SHP77 (cell line): ENCODE measurements around the gene PAM.

Experiments used
- DNase-seq, 2 experiments: peaks; one replicate each; lab custom pipeline; 2025; lab: John Stamatoyannopoulos, UW

Gene PAM

DNA sequence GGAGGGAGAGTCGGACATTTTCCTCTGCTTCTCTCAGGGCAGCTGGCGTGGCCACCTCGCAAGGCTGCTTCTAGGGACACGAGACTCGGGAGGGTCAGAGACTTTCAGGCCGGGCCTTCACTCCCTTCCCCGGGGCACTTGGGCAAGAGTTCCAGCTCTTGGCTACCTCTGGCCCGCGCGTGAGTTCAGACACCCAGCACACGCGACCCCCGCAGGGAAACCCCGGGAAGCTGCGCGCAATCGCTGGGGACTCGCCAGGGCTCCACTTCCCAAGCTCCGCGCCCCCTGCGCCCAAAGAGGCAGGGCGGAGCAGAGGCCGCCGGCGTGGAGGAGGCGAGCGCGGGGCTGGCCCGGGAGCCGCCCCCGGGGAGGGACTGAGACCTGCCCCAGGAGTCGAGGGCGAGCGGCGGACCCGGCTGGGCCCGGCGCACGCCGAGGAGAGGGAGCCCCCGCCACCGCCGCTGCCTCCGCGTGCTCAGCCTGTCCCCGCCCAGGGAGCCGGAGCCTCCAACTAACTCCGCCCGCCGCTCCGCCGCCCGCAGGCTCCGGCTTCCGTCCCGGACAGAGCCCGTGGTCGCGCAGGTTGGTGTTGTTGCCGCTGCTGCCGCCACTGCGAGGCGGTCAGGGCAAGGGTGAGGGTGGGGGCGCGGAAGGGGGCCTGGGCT is at the start of gene PAM:
TSS of gene PAM (plus strand) at position 539 of the 665 bp plus-strand sequence. CDS start 110,891 bp downstream, outside the sequence.
- peak; percentile 68 to 78 for DNase-seq

DNA sequence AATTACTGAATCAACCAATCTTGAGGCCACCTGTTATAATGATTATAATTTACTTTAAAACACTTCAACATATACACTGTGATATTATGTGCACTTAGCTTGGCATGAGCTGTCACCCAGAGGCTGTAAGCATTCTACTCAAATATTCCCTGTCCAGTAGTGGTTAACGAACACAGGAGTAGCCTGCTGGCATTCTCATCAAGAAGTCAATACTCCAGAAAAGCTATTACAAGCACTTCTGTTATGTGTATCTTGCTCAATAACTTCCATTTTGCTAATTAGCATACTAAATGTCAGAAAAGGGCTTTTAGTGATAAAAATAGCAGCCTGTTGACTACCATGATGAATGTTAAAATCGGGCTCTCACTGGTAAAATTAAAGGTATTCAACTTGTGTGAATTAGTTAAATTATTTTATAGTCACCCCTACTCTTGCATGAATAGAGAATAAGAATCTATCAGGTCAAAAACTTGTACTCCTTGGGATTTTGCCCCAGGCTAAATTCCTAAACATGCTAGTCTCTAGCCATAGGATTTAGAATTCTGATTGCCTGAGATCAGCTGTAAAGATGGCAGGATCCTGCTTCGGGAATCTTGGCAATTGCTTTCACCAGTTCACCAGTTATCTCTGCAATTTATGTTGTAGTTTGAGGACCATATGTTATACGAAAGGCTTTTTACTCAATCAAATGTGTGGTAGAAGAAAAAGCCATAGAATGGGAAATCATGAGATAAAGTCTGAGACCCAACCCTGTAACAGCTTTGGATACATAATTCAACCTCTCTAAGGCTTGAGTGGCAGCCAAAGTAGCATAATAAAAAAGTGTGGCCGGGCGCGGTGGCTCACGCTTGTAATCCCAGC is 43.4 kb upstream of the PAM start:
- DNase-seq, result no peak

DNA sequence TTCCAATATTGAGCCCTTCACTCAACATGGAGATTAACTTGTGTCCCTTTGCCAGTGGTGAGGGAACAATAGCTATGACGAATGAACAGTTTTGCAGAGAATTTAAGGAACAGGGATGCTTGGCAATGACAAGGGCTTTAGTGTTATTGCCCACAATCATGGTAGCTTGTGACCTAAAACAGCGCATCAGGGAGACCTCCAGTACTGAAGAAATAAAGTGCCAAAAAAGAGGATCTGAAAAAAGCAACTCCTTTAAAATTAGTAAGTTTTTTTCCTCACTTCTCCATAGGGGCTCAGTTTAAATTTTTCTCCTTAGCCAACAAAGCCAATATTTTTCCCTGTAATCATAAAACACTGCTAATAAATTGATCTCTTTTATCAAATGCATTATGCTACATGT is 41.8 kb upstream of the PAM start:
- DNase-seq, result no peak

DNA sequence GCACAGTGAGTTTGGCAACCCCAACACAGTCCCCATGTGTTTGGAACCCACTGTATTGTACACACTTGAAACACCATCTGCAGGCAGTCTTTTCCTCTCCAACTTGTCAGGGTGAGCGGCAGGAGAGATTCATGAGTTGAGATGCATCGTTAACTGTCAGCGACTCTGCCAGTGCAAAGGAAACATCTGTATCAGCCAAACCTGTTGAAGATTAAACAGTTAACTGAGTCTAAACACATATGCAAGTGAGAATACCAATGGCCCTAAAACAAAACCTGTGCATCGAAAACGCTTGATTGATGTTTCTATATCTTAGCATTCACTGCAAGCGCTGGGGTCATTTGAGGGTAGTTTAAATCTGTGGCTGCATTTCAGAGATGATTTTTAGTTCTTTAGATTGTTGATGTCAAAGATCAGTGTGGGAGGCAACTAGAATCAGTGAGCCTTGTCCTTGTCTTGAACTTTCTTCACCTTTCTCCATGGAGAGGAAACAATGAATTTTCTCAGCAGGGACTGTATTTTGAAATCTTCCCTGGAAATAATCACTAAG is 41.3 kb upstream of the PAM start:
- peak; percentile 55 to 69 for DNase-seq

DNA sequence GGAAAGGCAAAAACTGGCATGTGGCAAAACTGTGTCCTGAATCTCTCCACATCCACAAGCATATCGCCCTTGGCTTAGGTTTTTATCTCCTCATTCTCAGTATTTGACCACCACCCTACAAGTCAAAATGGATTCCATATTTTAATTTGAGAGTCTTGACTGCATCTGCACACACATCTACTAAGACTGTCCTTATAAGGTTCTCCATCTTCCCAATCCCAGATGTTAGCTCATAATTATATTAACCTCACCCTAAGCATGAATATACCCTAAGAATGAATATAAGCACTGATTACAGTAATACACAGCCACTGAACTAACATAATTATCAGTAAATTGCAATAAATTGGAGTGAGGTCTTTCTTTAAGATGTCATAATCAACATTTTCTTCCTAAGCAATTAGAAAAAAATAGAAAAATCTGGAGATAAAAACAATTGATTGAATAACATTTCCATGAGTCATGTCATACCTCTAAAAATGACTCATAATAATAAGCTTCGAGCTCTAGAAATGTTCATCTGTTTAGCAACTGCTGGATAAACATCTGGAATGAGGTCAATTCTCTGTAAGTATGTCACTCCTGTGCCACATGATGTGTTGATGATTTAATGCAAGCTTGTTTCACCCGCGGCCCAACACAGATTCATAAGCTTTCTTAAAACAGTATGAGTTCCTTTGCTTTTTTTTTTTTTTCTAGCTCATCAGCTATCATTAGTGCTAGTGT is 39.9 kb upstream of the PAM start:
- DNase-seq, result no peak

DNA sequence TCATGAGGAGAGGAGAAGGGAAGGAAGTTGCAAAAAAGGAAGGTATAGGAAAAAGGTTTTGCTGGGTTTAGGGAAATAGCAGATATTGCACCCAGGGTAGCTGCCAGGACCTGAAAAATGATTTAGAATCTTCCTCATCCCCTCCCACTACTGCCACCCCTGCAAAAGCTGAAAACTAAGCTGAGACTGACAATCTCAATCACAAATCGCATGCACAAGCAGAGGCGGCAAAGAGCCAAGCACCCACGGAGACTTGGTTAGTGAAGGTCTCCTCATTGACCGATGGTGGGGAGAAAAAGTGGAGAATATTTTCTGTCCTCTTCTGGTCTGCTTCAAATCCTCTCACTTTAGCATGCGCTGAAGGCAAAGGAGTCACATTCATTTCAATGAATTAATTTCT is 39.1 kb upstream of the PAM start:
- DNase-seq, result no peak

DNA sequence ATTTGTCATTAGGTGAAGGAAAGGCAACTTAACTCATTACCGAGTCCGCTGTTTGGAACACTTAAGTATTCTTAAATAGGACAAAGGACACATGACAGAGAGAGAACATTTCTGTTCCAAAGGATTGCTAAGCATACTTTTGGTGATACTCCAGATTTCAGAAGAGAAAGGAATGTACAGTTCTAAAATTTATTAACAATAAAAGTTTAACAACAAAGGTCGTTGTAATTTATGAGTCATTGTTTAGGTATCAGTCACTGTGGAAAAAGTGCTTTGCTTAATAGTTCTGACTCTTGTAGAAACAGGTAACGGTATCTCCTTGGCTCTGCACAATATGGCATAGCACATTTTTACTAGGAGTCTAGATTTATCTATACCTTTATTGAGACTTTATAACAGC is 36.3 kb upstream of the PAM start:
- no peak for DNase-seq

DNA sequence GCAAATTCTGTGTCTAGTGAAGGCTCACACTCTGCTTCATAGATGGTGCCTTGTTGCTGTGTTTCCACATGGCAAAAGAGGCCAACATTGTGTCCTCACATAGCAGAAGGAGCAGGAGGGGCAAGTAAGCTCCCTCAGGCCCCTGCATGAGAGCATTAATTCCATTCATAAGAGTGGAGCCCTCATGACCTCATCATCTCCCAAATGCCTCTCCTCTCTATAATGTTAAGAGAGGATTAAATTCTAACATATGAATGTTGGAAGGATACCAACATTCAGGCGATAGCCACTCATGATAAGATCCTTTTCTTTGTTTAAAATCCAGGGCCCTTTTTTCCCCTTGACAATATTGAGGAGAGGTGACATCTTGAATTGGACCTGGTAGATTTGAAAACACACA is 35.2 kb upstream of the PAM start:
- no peak for DNase-seq

DNA sequence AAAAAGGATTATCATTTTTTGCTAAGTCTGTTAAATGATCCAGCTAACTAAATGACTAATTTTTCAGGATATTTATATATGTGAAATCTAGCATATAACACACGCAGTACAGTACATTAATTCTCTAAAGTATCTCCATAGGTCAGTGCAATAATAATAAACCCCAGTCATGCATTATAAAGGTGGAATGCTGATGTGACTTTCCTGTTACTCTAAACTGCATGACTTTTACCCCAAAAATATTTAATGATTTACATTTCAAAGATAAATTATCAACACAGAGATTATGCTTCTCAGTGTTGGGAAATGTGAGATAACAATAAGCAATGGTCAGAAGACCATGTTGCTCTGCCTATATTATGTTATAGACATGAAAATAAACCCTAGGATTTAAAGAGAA is 34.1 kb upstream of the PAM start:
- DNase-seq, result no peak

DNA sequence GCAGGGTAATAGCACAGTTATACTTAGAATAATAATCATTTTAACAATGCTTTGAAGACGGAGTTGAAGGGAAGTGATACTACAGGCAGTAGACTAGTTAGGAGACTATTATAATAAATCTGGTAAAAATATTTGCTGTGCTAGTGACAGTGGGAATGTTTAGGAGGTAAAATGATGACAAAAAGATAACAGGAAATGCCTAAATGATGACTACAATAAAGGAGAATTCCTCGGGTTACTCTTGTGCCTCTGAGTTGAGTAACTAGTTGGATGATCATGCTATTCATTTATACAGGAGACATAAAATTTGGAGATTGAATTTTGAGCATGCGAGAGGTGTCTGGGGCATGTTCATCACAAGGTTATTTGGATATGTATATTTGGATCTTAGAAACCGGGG is 32.2 kb upstream of the PAM start:
- DNase-seq, result no peak

DNA sequence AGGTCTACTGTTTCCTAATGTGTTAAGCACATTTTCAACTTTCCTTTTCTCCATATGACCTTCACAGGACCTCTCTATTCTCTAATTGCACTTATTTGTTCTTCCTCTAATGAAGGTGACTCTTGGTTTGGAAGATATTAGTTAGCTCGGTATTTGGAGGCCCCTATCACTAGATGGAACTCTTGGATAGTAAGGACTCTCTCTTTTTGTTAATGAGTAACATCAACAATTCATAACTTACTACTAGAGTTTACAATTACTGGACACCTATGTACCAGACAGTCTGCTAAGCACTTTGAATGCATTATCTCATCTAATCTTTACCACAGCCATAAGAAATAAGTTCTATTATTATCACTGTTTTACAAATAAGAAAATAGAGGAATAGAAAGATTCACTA is 23.4 kb upstream of the PAM start:
- no peak for DNase-seq

DNA sequence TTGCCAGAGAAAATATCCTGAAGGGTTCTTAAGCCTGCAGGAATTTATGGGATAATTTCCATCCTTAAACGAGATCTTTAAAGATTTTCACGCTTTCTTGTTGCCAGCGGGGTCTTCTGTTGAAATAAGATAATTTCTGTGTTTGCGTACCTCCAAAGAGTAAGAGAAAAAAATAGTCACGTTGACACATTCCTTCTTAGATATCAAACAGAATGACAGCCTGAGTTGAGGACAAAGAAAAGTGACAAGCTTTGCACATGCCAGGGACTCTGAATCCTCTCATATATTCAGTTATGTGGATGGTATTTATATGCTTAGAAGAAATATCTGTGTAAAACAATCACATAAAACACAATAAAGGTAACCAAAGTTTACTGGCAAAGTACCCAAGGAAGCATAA is 21.6 kb upstream of the PAM start:
- no peak for DNase-seq

DNA sequence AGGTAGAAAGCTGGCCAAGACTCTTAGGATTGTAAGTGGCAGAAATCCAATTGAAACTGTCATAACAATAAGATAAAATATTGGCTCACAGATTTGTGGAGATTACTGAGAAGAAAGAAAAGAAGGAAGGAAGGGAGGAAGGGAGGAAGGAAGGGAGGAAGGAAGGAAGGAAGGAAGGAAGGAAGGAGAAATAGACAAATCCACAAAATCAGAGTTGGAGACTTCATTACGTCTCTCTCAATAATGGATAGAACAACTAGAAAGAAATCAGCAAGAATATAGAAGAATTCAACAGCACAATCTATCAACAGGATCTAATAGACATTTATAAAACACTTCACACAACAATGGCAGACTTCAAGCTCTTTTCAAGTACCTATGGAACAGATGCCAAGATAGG is 17.9 kb upstream of the PAM start:
- DNase-seq, result no peak

DNA sequence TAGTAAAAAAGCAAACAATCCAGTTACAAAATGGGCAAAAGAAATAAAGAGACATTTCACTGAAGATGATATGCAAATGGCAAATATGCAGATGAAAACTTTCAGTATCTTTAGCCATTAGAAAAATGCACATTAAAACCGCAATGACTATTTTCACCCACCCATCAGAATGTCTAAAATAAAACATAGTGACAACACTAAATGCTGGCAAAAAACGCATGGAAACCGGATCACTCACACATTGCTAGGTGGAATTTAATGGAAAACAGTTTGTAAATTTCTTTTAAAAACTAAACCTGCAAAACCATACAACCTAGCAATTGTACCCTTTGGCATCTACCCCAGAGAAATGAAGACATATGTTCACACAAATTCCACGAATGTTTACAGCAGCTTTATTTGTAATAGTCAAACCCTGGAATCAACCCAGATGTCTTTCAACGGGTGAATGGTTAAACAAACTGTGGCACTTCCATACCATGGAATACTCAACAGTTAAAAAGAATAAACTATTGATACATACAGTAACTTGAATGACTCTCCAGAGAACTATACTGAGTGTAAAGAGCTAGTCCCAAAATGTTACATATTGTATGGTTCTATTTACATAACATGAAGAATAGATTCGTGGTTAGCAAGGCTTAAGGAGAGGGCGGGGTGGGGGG is 17.2 kb upstream of the PAM start:
- no peak for DNase-seq

DNA sequence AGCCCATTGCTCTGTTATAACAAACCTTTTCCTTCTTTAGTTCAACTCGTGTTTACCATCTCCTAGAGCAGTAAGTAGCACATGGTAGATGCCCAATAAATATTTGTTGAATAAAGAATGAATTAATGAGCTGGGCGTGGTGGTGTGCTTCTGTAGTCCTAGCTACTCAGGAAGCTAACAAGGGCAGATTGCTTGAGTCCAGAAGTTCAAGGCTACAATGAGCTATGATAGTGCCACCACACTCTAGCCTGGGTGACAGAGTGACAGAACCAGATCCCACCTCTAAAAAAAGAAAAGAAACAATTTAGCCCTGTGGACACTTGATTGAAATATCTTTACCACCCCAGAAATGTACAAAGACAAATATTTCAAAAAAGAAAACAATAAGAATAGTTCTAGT is 14.6 kb upstream of the PAM start:
- DNase-seq, result no peak

DNA sequence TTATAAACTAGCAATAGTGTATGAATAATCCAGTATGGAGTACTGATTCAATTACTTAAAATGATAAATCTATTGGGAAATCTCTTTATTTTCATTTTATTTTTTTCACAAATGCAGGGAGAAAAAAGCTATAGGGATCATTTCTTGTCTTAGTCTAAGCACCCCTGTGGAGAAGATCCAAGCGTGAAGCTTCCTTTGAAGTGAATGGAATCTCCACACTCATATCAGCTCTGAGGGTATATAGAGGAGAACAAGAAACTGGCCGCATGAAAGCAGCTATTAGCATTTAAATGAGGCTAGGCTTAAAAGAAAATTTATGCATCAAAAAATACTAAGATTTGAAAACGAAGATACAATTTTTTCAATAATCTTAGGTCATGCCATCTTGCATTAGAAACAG is 12.9 kb upstream of the PAM start:
- DNase-seq, result no peak

DNA sequence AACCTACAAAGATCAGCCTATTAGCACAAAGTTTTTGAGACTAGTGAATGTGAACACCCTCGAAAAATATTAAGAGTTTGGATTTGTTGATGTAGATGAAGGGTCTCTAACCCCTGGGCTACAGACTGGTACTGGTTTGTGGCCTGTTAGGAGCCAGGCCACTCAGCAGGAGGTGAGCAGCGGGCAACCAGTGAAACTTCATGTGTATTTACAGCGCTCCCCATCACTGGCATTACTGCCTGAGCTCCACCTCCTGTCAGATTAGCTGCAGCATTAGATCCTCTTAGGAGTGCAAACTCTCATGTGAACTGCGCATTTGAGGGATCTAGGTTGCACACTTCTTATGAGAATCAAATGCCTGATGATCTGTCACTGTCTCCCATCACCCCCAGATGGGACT is 11.2 kb upstream of the PAM start:
- no peak for DNase-seq

DNA sequence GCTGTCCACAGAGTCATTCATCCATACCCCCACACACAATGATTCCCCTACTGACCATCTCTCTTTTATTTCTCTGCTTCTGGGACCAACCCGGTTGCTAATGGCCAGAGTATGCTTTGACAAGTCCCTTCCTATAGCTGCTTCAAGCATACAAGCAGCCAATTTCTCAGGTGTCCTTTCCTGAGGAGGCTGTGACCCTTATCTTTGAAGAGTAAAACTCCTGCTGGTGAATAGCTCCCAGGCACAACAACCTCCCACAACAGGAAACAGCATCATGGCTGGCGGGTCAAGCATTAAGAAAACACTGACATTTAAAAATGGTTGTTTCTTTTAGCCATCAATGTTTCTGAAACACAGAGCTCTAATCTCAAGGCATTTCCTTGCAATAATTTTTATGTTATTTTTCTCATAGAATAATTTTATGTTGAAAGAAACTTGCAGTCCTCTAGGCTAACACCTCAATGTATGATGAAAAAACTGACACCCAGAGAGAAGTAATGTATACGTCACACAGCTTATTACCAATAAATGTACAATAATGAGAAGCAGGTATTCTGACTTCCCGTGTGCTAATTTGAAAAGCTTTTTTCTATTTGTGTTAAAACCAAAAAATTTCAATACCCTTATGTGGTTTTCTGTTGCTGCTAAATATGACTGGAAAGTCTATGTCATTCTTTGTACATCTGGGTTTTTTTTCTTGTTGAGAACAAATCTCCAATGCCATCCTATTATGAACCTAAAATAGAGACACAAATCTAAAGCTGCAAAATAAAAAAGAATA is 7.5 kb upstream of the PAM start:
- DNase-seq, result no peak

DNA sequence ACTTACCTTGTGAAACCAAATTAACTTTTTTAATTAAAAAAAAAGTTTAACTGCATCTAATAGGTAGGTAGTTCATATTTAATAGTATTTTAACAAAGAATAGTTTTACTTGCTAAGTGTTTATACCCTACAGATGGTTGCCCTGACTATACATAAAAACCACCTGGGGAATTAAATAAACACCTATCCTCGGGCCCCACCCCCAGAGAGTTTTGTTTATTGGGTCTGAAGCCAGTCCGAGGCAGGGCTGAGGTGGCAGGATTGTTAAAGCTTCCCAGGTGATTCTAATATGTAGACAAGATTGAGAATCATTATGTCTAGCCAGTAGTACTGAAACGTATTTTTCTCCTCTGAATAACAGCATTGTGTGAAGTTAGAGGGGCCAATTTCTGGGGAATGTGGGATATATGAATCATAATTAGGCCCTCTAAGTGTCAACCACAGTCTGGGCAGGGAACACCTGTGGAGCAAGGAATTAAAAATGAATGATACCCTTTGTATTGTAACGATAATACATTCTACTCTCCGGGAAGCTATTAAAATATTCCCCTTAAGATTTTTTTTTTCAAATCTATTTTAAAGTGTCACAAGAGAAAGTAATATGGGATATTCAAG is 5.6 kb upstream of the PAM start:
- DNase-seq, result no peak

DNA sequence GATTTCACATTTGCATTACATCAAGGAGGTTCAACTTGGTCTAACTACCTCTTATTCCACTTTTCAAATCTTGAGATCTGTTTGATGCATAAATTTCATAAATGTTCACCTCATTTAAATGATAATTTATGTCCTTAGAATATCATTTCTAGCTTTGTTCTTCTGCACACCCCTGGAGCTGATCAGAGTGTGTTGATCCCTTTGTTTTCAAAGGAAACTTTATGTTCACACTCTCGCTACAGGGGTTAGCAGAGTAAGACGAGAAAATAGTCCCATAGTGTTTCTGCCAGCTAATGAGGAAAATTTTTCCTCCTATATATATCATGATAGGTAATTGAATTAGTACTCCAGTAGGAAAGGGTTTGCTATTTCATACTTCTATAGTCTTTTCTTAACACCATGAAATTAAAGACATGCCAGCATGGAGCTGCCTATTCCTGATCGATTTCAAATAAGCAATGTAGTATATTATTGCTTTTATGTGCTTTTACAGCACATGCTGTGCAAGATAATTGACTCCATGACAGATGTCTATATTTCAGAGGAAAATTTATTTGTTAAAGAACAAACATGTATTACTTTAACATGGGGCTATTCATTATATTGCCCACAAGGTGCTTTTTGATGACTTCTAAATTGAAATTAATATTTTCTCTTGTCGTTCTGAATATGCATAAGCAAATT is 4.8 kb upstream of the PAM start:
- DNase-seq, result no peak
